Stimulated activated CD4-positive, alpha-beta T cell treated with anti-CD3 and anti-CD28 coated beads, Interleukin-4, amount 100 ng/mL, for 48 hours (primary cell): ENCODE results near the gene KTN1.

ENCODE experiments used
- DNase-seq, 2 donors: peaks; one replicate each; pipeline ENCODE4 v3.0.0-alpha.2; 2020; ENCODE audit warnings: low read depth in 2 of 2

KTN1 gene

DNA sequence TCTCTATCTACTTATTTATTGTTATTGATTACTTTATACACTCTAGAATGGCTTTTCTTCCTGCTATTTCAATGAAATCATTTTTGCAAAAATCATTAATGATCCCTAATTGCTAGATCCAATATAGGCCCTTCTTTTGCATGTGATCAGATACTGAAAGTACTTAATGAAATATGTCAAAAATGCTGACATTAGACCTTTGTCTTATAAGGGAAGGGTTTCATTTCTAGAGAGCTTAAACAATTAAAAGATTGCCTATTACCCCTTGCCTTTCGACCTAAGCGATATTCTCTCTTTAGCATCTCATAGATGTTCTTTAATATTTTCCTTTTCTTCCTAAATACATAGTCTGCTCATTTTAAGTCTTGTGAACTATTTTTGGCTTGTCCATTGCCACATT is 101.1 kb downstream of the KTN1 start:
- no peak for DNase-seq

- no peak for DNase-seq
These were observed 105.1 kb downstream of the KTN1 start for GRCh38 chr14:55684956-55685584.

DNA sequence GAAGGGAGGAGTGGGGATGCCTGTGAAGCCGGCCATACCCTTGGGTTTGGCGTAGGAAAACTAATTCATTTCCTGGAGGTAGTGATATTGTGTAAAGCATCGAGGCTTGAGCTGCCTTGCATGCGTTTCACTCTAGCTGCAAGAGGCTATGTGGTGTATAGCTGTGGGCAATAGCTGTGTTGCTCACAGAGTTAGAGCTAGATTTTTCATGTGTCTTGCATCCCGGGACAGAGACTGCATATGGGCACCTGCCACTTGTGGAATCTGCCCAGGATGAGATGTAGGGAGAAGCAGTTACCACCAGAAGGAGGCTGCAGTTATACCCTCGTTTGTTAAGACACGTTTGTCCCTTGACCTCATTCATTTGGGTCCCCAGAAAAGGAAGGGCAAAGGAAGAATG is 106.7 kb downstream of the KTN1 start:
- DNase-seq: no peak

- DNase-seq: no peak
These were observed 108.6 kb downstream of the KTN1 start for GRCh38 chr14:55688566-55688965.

DNA sequence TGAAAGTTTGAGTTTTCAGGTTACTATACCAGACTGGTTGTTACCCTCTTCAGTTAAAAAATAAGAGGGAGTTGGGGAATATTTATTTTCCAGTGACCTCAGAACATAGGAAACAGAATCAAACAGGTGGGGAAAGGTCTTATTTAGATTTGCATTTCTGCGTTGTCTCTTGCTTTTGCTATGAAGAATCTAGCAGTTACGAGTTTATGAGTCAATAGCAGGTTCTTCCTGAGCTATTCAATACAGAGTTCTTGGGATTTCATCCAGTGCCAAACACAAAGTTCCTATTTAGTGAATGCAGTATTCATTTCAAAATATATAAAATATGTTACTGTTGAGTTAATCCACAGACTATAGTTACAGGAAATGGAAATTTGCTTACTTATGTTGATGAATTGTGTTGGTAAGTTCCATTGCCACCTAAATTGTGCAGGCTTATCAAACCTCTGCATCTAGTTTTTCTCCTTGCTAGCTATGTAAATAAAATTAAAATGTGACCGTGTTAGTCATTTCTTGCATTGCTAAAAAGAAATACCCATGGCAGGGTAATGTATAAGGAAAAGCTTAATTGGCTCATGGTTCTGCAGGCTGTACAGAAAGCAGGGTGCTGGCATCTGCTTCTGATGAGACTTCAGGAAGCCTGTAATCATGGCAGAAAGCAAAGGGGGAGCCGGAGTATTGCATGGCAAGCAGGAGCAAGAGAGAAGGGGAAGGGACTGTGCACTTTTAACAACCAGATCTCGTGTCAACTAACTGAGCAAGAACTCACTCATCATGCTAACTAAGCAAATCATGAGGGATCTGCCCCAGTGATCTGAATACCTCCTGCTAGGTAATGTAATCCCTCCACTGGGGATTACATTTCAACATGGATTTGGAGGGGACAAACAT is 110.2 kb downstream of the KTN1 start:
- DNase-seq: no peak

GRCh38 chr14:55691659-55692058 is 111.7 kb downstream of the KTN1 start:
- no peak for DNase-seq

GRCh38 chr14:55693904-55694303 is 113.9 kb downstream of the KTN1 start:
- DNase-seq: no peak

DNA sequence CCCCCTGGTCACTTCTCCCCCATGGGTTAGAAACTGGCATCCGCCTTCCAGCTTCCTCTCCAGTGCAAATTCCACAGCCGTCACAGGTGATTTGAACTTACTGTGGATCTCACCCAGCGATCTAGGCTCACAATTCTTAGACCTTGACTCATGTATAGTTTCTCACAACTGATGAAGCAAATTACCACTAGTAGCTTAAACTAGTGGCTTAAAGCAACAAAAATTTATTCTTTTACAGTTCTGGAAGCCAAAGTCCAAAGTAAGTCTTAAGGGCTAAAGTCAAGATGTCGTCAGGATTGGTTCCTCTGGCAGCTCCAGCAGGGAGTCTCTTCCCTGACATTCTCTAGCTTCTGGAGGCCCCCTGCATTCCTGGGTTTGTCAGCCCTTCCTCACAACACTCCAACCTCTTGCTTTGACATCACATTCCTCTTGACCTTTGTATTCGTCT is 117.4 kb downstream of the KTN1 start:
- DNase-seq: no peak

- DNase-seq: no peak
These were observed 118.0 kb downstream of the KTN1 start for GRCh38 chr14:55698051-55698450.

GRCh38 chr14:55699131-55700057 is 119.4 kb downstream of the KTN1 start:
- DNase-seq: no peak

DNA sequence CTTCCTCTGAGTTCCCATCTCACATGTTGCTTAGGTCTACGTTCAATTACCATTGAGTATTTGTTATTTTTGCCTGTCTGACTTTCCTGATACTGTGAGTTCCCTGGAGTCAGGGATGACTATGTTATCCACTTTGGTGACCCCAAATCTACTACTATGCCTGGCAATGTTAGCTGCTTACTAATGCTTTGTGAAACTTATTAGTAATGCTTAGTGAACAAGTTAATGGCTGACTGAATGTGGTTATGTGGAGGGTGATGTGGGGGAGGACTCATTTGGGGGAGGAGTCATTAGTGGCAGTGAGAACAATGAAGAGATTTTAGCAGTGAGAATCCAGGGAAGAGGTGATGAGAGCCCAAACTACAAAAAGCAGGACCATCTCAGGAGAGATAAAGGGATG is 121.6 kb downstream of the KTN1 start:
- DNase-seq: no peak

- no peak for DNase-seq
These were observed 122.5 kb downstream of the KTN1 start for GRCh38 chr14:55702511-55702910.

DNA sequence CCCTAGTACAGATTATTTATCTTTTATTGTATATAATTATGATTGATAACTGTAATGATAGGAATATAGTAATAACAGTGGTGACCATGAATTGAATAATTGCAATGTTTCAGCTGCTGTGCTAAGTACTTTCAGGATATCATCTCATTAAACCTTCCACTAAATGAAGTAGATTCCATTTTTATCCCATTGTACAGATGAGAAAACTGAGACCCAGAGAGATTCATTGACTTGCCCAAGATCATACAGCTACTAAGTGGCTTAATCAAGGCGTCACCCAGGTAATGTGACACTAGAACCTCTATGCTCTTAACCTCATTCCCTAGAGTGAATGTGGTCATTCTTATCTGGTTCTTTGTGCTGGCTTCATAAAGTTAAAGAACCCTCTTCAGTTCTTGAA is 124.6 kb downstream of the KTN1 start:
- no peak for DNase-seq

GRCh38 chr14:55705651-55706364 is 125.8 kb downstream of the KTN1 start:
- DNase-seq: no peak

- no peak for DNase-seq
These were observed 126.3 kb downstream of the KTN1 start for GRCh38 chr14:55706365-55706684.

DNA sequence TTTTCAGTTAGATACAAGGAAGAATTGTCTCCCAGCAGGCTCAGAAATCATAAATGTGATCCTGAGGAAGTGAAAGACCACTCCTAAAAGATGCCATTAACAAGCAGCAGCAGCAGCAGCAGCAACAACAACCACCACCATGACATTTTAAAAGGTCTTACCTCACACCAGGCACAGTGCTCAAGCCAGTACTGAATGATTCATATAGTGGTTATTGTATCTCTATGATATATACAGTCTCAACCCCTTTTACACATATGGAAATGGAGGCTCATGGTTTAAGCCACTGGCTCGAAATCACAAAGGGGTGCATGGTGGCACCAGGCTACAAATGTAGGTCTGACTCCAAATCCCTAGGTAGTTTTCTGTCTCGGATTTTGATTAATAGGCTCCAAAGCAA is 126.9 kb downstream of the KTN1 start:
- no peak for DNase-seq

GRCh38 chr14:55707365-55707804 is 127.4 kb downstream of the KTN1 start:
- no peak for DNase-seq

GRCh38 chr14:55710506-55711041 is 130.6 kb downstream of the KTN1 start:
- DNase-seq: no peak

GRCh38 chr14:55711175-55711811 is 131.3 kb downstream of the KTN1 start:
- no peak for DNase-seq

GRCh38 chr14:55712491-55712890 is 132.5 kb downstream of the KTN1 start:
- no peak for DNase-seq

- no peak for DNase-seq
These were observed 133.5 kb downstream of the KTN1 start for GRCh38 chr14:55713486-55713885.
